Inflammatory macrophage treated with lipopolysaccharide for 4 hours (primary cell): ENCODE measurements around the gene OR1E1.
"Not testable (repeated sequence)": the region's sequence is repeated elsewhere in the genome, so short reads cannot be mapped to it uniquely, and the experiment has no call there.

ENCODE experiments used
- DNase-seq: peaks from one replicate; pipeline ENCODE4 v3.0.0-alpha.2; 2020

Gene OR1E1, protein sequence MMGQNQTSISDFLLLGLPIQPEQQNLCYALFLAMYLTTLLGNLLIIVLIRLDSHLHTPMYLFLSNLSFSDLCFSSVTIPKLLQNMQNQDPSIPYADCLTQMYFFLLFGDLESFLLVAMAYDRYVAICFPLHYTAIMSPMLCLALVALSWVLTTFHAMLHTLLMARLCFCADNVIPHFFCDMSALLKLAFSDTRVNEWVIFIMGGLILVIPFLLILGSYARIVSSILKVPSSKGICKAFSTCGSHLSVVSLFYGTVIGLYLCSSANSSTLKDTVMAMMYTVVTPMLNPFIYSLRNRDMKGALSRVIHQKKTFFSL

DNA sequence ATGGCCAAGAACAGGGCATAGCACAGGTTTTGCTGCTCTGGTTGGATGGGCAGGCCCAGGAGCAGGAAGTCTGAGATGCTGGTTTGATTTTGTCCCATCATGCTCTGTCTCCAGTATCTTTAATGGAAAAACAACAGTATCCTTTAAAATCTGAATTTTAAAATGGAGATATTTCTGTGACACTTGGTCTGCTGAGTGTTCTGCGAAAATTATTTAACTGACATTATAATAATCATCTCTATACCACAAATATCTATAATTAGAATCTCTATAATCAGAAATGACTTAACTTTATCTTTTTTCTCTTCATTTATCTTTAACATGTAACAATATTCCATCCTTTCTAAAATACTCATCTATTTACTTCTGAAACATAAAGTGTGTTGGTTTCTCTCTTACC lies at the start of gene OR1E1:
Gene OR1E1, minus strand, starts transcription at position 101 of the 400 bp plus-strand sequence. Its CDS starts 0 bp downstream, at position 101.
- DNase-seq, result no peak

DNA sequence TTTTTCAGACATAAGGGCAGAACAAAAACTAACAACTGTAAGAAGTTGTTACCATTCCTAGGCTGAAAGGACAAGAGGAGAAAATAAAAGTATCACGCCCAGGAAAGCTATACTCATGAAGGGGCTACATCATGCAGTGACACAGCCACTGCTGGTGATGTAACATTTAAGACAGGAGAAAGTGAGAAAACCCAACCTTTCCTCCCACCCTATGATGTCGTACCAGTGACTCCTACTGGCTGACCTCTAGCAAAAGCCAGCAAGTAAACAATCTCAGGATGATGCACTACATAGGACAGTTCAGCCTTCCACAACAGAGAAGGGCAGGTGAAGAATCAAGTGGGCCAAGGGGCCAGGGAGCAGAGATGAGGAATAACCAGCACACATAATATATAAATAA lies 49.4 kb upstream of the OR1E1 start:
- DNase-seq, result peak; percentile 35

DNA sequence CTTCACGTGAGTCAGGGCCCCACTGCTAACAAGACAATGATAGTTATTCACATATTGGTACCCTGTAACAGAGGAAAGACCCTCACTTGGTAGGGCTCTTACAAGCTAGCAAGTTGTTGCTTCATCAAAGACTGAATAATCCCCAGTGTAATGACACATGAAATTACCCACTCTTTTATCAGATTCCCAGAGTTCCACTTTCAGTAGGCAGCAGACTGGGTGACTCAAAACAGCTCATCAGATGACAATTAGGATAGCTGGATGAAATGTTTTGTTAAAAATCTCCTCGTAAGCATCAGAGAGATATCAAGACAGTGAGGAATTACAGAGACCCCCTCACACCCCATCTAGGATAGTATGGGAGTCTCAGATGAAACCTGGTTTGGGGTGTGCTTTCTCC lies 42.2 kb upstream of the OR1E1 start:
- no peak for DNase-seq

DNA sequence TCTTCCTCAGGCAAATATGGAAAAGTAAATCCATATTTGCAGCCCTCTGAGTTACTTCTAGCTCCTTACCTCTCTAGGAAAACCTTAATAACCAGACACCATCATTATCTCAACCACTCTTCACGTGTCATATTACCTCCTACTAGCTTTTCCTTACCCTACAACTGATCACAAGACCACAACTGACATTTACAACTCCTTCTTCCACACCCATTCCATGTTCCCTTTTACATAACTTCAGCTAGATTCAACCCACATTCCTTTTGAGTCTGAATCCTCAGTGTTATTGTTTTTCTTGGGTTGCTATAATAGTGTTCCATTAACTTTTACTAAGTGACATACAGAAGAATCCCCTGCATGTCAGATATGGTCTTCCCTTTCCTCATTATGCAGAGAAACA lies 40.2 kb upstream of the OR1E1 start:
- no peak for DNase-seq

DNA sequence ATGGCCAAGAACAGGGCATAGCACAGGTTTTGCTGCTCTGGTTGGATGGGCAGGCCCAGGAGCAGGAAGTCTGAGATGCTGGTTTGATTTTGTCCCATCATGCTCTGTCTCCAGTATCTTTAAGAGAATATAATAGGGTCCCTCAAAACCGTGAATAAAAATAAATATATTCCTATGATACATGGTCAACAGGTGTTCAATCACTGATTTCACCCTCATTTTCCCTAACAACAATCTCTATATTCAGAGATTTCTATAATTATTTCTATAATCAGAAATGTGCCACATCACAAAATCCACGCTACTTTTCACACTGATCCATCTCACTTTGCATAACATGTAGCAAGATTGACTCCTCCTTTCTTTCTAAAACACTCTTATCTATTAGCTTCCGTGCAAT lies 35.5 kb upstream of the OR1E1 start, which contains the start of gene OR1E2:
Gene OR1E2, minus strand, starts transcription at position 101 of the 400 bp plus-strand sequence. Its CDS starts 0 bp downstream, at position 101.
- no peak for DNase-seq

DNA sequence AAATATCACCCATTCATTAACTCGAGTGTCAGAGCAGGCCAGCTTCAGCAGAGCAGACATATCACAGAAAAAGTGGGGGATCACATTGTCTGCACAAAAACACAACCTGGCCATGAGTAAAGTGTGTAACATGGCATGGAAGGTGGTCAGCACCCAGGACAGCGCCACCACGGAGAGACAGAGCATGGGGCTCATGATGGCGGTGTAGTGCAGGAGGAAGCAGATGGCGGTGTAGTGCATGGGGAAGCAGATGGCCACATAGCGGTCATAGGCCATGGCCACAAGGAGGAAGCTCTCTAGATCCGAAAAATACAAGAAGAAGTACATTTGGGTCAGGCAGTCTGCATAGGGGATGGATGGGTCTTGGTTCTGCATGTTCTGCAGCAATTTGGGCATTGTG lies 35.0 kb upstream of the OR1E1 start:
- DNase-seq, result peak; percentile 20

DNA sequence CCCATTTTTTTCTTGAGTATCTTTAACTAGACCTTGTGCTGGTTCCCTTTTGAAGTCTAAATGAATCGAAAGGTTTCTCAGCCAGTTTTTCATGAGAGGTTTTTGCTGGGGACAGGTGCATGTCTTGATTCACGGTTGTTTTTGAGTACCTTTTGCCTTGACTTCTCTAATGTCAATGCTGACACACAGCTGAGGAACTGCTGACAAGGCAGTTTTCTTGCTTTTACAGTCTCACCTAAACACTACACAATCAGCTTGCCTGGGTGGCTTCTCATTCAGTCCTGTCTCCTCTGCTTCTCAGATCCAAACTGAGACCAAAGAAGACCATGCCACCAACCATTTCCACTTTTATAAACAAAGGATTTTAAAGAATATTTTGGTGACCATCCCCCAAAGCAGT lies 20.0 kb upstream of the OR1E1 start:
- DNase-seq, result no peak

DNA sequence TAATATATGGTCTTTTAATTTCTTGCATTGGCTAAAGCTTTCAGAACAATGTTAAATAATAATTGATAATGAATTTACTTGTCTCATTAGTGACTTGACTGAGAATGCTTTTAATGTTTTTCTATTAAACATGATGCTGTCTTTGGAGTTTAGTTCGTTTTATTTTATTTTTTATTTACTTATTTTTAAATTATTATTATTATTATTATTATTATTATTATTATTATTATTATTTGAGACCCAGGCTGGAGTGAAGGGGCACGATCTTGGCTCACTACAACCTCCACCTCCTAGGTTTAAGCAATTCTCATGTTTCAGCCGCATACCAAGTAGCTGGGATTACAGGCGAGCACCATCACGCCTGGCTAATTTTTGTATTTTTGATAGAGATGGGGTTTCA lies 17.4 kb upstream of the OR1E1 start:
- no peak for DNase-seq

DNA sequence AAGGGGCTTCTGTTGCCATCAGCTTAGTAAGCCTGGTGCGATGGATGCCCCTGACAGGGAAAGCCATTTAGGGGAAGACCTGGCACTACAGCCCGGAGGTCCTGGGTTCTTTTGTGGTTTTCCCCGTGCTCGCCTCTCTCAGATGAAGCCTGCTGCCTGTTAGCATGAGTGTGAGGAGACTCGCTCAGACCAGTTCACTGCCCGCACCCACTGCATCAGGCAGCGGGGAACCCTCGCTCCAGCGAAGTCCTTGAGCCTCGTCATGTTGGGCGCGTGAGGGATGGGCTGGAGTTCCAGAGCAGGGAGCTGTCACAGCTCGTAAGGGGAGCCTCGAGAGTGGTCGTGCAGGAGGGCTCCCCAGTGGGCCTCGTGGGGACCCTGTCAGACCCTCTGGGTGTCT lies 14.0 kb upstream of the OR1E1 start:
- DNase-seq, result not testable (repeated sequence)

DNA sequence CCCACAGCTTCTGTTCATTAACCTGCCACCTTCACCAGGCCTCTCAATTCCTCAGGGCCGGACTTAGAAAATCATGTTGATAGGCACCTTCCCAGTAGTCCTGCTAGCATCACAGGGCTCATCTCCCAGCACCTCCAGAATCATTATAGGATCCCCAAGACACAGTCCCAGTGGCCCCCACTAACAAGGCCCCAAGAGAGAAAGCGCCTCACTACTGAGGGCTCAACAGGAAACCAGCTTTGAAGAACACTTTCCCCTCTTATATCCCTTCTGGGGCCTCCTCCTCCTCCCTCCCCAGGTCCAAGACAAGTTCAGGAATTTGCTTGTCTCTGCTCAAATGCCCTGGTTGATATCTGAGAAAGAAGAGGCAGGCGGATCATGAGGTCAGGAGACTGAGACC lies 12.9 kb upstream of the OR1E1 start, which contains the start of gene OR3A3:
Gene OR3A3, plus strand, starts transcription at position 301 of the 400 bp plus-strand sequence.
- DNase-seq, result no peak

DNA sequence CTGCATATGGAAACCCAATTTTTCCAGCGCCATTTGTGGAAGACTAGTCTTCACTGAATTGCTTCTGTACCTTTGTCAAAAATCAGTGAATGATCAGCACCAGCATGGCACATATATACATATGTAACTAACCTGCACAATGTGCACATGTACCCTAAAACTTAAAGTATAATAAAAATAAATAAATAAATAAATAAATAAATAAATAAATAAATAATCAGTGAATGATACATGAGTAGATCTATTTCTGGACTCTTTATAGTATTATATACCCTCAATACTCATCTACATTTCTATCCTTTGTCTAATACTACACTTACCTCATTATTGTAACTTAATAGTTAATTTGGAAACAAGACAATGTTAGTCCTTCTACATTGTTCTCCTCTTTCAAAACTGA lies 5.6 kb upstream of the OR1E1 start:
- not testable (repeated sequence) for DNase-seq

DNA sequence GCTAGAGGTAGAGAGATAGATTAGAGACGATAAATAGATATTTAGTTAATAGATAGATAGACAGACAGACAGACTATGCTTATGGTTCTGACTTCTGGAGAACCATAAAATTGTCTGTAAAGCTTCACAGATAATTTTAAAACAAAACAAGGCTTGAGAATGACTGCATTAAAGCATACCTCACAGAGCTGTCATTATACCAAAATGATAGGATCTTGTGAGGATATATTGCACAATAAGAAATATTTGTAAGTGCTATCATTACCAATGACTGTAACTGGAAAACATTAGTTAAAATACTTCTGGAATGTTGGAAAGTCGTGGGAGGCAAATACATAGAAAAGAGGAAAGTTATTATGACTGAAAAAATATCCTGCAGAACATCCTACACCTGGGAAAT lies 3.6 kb upstream of the OR1E1 start:
- DNase-seq, result no peak

DNA sequence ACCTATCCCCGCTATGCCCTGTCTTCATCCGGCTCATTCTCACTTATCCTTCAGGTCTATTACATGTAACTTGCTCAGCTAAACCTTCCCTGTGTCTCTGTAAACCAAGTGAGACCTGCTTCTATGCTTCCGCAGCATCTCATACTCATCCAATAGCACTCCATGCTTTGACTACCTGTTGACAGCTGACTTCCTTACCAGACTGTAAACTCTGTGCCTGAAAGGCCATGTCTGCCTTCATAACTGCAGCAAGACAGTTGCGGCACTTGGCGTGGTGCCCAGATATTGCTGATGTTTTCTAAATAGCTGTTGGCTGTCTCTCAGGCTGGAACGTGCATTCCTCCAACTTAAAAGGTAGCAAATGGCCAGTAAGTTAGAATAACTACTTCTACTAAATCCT lies 1.8 kb upstream of the OR1E1 start:
- no peak for DNase-seq

DNA sequence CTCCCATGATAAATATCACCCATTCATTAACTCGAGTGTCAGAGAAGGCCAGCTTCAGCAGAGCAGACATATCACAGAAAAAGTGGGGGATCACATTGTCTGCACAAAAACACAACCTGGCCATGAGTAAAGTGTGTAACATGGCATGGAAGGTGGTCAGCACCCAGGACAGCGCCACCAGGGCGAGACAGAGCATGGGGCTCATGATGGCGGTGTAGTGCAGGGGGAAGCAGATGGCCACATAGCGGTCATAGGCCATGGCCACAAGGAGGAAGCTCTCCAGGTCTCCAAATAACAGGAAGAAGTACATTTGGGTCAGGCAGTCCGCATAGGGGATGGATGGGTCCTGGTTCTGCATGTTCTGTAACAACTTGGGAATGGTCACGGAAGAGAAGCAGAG lies 409 bp downstream of the OR1E1 start:
- not testable (repeated sequence) for DNase-seq

DNA sequence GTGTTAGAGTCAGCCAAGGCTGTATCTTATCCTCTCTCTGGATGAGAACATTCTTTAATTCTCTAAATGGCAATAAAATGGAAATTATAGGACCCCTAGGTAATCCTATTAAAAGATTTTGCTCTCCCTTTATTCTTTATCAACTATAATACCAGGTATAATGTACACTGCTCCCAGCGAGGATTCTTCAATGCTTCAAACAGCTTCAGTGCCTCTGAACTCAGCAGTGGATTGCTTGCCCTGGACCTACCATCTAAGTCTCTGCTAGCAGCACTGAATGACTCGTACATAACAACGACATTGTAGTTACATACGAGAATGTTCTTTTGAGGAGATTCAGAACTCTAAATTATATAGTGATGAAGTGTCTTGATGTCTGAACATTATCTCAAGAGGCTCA lies 8.4 kb downstream of the OR1E1 start:
- DNase-seq, result no peak

DNA sequence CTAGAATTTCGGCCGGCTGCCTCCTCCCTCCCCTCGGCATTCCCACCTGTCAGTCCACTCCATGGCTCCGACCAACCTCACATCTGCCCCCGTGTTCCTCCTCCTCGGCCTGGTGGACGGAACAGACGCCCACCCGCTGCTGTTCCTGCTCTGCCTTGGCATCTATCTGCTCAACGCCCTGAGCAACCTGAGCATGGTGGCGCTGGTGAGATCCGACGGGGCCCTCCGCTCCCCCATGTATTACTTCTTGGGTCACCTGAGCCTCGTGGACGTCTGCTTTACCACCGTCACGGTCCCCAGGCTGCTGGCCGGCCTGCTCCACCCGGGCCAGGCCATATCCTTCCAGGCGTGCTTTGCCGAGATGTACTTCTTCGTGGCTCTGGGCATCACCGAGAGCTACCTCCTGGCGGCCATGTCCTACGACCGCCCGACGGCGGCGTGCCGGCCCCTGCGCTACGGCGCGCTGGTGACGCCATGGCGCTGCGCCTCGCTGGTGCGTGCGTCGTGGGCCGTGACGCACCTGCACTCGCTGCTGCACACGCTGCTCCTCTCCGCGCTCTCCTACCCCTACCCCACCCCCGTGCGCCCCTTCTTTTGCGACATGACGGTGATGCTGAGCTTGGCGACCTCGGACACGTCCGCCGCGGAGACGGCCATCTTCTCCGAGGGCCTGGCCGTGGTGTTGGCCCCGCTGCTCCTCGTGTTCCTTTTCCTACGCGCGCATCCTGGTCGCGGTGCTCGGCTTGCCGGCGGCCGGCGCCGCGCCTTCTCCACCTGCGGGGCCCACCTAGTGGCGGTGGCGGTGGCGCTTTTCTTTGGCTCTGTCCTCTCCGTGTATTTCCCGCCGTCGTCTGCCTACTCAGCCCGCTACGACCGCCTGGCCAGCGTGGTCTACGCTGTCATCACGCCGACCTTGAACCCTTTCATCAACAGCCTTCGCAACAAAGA lies 12.1 kb downstream of the OR1E1 start, which contains the start of gene OR3A2:
Gene OR3A2, minus strand, starts transcription at position 440 of the 948 bp plus-strand sequence.
- DNase-seq, result no peak

DNA sequence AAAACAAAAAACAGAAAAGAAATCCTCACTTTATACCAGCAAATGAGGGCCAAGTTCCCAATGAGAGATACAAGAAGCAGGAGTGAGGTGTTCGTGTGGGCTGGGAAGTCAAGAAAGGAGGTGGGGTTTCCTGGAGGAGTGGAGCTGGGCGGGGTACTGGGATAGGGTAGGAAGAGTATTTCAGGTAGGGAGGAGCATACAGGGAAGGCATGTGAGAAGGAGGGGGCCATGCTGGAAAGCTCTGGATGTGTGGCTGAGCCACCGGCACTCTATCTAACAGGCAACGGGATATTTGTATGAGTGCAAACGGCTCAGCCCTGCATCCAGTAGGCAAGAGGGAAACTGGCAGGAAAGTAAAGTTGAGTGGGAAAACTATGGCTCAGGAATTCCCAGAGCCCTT lies 16.3 kb downstream of the OR1E1 start:
- no peak for DNase-seq

DNA sequence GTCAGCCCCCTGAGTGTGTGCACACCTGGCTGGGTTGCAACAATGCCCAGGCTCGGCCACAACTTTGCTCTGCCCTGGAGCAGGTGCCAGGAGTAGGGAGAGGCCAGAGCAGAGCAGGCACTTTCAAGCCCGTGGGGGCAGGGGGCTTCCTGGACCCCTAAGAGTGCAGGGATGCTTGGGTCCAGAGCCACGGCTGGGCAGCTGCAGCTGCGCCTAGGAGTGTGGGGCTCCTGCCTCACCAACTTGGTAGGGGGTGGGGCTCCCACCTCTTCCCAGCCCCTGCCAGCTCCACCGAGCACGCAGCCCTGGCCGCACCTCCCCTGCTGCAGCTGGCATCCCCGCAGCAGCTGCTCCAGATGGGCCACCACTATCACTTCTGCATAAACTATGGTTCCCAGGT lies 19.9 kb downstream of the OR1E1 start:
- no peak for DNase-seq

DNA sequence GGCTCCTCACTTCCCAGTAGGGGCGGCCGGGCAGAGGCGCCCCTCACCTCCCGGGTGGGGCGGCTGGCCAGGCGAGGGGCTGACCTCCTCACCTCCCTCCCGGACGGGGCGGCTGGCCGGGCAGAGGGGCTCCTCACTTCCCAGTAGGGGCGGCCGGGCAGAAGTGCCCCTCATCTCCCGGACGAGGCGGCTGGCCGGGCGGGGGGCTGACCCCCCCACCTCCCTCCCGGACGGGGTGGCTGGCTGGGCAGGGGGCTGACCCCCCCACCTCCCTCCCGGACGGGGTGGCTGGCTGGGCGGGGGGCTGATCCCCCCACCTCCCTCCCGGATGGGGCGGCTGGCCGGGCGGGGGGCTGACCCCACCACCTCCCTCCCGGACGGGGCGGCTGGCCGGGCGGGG lies 27.0 kb downstream of the OR1E1 start:
- DNase-seq, result not testable (repeated sequence)
